GM18507 (cell line): Measurements from ENCODE around the gene CWC27.

Experiments used
- DNase-seq: peaks from one replicate; pipeline ENCODE4 v3.0.0; 2011; ENCODE audit warnings: low read depth; ENCODE audit not compliant: insufficient read length; ENCODE audit errors: extremely low spot score
- FAIRE-seq: peaks from 2 replicates; lab custom pipeline; 2011; peaks lifted over from hg19 to GRCh38; lab: Jason Lieb, UNC

Gene CWC27

DNA sequence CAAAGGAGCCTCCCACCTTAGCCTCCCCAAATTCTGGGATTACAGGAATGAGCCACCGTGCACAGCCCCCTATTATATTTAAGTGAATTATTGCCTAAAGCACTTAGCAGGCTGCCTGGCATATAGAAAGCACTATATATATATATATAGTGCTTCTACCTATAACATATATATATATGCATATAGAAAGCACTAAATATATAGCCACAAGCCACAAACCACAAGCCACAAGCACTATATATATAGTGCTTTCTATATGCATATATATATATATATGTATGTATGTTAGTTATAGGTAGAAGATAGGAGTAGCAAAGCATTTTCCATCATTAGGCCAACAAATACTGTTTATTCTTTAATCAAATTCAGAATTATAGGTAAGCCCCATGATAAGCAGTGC lies 185.8 kb downstream of the CWC27 start:
- FAIRE-seq (no peak), DNase-seq (no peak)

DNA sequence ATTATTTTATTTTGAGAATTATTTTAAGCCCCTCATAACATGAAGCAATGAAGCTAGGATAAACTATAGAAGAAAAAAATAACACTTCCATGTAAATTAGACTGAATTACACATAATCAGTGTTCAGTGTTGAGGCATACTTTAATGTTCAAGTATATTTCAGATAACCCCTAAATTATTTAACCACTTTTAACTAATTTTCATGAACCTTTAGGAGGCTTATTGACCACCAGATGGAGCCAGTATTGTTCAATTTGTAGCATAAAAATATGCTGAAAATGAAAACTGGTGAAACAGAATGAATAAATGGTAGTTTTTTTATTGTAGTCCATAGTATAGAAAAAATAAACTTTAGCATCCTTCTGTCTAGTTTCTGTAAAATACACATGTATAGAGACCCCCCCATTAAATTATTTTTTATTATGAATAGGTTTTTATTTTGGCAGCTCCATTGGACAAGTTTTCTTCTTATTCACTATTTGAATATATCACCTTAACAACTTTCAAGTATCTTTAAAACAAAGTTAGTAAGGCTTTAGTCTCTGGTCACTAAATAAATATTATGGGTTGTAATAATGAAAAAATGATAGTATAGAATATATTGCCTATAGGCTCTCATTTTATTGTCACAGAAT lies 190.1 kb downstream of the CWC27 start:
- DNase-seq = no peak
- peak; percentile 56 for FAIRE-seq

DNA sequence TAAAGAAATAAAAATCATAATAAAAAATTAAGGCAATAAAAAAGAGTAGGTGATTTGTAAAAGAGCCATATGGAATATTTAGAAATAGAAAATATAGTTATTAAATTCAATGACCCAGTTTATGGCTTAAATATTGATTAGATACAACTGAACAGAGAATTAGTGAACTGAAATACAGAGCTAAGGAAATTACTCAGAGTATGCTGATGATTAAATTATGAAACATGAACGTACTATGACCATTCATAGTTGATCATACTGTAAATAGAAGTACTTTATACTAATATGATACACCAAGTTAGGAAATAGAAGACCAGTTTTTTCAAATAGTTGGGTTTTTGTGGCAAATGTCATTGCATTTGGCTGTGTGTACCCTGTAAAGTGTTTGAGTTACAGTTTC lies 194.5 kb downstream of the CWC27 start:
- no peak for FAIRE-seq
- DNase-seq = no peak

DNA sequence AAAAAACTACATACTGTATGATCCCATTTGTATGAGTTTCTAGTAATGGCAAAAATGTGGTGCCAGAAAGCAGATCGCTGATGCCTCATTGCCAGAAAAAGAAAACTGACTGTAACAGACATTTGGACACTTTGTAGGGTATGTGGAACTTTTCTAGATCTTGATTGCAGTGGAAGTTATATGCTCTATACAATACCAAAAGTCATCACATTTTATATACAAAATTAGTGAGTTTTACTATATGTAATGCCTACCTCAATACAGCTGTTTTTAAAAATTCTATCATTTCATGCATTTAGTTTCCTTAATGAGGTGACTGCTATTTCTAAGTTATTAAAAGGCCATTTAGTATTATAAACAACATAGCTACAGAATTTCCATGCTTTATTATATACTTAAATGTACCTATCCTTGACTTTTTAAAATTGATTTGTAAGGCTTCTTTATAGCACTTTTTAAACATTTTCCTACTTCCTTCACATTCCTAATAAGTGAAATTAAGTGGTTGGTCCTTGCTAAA lies 199.9 kb downstream of the CWC27 start:
- no peak for FAIRE-seq
- DNase-seq = no peak

DNA sequence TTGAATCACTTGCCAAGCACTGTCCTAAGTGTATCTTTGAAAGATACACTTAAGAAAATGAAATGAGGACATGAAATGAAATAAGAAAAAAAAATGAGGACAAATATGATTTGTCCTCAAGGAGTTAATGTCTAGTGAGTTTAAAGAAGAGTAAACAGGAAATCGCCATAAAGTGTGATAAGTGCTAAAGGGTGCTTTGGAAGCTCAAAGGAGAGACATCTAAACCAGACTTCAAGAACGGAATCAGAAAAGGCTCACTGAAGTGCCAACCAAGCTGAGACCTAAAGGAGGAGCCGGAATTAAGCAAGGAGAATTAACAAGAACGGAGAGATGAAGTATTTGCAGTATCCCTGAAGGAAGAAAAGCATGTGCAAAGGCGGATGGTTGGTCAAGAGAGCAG lies 200.8 kb downstream of the CWC27 start:
- no peak for FAIRE-seq
- DNase-seq = no peak

DNA sequence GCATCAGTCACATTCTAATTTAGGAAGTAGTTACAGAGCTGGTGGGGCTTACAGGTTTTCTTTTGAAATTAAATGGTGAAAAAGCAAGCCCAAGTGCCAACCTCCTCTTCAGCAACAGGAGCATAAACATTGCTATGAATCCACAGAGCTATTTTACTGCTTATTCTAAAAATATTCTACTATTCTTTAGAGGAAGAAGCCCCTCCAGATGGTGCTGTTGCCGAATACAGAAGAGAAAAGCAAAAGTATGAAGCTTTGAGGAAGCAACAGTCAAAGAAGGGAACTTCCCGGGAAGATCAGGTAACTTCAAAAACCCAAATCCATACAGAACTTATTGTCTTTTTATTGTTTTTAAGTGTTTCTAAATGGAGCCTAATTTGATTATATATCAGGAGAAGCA lies 202.8 kb downstream of the CWC27 start:
- FAIRE-seq = no peak
- no peak for DNase-seq

DNA sequence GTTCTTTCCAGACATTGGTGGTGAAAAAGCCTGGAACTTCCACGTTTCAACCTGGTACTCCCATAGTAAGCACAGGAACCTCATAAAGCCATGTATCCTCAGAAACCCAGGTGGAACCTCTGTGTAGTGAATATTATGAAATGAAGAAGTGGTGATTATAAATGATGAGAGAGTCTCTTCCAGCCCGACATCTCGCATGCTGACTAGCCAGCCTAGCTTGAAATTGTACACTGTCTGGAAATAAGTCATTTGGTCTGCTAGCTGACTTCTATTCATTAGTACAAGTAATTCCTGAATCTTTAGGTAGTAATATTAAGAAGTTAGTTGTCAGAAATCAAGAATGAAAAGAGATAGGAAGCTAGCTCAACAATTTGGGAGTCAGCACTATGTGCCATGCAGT lies 203.3 kb downstream of the CWC27 start:
- no peak for FAIRE-seq
- no peak for DNase-seq

DNA sequence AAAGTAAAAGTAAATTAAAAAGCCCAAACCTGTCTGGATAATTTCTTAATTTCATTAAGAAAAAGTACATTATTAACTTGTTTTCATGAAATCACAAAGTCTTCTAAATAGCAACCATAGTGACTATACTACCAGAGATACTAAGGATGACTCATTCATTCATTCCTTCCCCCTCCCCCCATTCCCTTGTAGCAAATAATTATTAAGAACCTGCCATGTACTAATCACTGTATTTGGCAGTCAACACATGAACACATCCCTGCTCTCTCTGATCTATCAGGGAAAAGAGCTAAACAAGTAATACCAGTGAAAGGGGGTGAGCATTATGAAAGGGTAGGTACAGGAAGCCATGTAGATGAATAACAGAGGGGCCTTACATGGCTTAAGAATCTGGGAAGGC lies 203.9 kb downstream of the CWC27 start:
- FAIRE-seq = no peak
- DNase-seq = no peak

DNA sequence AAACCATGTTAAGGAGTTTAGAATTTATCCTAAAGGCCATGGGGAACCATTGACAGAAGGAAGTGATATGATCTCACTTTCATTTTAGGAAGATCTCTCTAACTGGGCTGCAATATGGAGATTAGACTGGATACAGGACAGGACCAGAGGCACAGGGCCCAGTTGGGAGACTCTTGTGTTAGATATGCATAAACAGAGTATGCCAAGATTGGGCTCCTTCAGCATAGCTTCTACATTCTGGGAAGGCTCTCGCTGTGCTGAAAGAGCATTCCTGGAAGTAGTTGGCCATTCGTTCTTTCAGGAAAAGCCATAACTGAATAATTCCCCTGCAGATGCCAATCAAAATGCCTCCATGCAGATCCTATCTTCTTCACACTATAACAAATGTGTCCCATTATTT lies 204.5 kb downstream of the CWC27 start:
- FAIRE-seq (no peak), DNase-seq (no peak)

DNA sequence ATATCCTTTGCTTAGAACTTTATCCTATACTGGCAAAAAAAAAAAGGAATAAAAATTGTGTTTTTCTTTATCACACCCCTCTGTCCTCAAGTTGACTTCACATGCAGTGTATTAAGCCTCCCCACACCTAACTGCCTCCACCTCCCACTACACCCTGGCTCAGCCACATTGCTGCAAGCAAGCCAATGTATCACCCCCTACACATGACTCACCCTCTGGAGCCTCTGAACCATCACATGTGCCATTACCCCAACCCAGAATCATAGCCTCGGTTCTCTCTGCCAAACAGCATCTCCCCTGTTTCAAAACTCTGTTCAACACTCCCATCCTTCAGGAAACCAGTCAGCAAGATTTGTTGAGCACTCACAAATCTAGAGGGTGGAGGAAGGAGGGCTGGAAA lies 209.0 kb downstream of the CWC27 start:
- DNase-seq = no peak
- no peak for FAIRE-seq

DNA sequence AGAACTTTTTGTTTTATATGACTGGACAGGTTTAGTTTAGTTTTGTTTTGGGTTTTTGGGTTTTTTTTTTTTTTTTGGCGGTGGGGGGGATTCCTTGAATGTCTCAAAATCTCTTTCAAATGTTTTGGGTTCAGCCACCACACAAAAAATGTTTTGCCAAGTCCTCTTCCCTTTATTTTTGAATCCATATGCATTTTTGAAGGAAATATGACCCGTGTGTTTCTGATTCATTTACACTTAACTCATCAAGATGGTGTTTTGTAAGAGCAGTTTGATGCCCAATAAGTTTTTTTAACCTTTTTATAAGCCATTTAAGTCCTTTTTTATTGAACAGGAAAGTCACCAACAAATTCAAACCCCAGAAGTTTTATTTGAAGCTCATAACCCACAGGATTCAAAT lies 209.8 kb downstream of the CWC27 start:
- FAIRE-seq (no peak), DNase-seq (no peak)

DNA sequence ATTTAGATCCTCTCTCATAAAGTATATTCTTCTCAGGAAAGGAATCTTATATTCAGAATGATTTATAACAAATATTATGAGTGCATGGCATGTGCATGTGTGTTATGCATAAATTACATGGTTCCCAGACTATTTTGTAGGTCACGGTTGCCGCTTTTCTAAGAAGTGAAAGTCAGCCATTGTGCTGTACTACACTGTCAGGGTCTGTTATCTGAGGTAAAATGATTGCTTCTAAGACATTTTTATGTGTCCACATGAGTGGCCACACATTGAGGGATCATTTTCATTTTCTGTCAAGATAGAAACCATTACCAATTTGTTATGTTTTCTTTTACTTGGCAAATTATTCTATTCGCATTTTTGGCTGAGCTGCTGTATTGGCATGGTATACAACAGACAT lies 210.8 kb downstream of the CWC27 start:
- FAIRE-seq (no peak), DNase-seq (no peak)

DNA sequence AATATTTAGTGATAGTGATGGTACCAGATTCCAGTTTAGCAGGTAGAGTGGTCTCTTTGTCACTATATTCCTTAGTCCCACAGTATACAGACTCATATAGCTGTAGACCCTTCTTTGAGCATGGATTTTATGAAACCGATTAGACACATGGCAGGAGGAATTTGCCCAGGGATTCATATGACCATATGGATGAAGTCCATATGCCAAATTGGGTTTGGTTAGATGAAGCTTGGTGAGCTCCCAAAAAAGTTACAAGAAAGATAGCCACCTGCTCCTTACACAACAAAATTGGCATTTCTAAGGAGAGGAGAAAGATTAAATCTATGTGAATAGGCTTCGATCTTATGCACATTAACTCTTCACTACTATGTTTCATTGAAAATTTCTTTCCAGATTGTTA lies 211.4 kb downstream of the CWC27 start:
- FAIRE-seq = no peak
- DNase-seq = no peak

DNA sequence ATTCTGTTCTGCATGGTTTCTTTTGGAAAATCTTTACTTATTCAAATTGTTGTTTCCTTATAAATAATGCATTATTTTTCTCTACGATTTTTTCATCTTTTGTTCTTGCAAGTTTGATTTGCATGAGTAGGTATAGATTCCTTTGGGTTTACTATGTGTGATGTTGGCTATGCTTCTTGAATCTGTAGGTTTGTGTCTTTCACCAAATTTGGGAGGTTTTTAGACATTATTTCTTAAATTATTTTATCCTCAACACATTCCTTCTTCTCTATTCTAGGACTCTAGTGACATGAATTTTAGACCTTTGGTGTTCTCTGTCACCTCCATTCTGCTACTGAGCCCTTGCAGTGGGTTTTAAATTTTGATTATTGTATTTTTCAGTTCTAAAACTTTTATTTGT lies 219.0 kb downstream of the CWC27 start:
- DNase-seq = no peak

DNA sequence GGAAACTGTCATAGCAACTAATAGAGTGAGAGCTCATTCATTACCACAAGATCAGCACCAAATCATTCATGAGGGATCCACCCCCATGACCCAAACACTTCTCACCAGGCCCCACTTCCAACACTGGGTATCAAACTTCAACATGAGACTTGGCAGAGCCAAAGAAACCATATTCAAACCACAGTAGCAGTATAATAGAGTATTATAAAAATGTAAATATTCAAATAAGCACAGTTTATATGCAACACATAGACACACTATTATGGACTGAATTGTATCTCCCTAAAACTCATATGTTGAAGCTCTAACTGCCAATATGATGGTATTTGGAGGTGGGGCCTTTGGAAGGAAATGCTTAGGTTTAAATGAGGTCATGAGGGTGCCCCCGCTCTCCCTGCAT lies 240.5 kb downstream of the CWC27 start:
- DNase-seq = no peak
- FAIRE-seq = no peak

More for the DNA sequence above, 219.0 kb downstream of the CWC27 start:
- no peak for FAIRE-seq

DNA sequence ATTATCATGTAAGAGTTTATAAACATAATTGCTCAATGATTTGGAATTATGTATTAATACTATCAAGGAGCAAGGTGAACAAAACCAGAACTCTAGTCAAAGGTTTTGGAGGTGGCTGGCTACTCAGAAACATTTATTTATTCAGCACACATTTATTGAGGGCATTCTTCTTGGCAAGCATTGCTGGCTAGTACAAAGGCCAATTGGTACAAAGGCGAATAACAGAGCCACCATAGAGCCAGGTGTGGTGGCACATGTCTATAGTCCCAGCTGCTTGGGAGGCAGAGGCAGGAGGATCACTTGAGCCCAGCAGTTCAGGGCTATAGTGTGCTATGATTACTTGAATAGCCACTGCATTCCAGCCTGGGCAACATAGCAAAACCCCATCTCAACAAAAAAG lies 242.1 kb downstream of the CWC27 start:
- DNase-seq = no peak
- FAIRE-seq = no peak

DNA sequence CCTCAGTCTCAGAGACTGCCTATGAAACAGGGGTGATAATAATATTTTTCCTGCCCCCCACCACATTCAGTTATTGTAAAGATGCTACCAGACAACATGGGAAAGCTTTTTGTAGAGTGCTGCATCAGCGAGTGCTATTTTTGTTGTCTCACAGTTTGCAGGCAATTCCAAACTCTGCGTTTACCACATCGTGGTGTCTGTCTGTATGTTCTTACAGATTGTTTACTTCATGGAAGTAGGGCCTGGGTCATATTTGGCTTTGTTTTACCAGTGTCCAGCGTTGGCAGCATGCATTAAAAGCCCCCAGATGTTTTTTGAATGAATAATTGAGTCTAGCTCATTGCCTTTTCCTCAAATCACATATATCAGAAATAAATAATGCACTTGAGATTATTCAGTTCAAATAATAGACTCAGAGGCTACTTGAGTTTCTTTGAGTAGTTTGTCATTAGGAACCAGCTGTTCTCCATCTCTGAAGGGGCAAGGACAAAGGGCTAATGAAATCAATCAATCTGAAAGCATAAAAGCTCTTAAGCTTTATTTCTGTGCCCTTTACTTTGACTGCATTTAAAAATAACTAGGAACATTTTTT lies 243.7 kb downstream of the CWC27 start:
- FAIRE-seq (no peak), DNase-seq (no peak)

DNA sequence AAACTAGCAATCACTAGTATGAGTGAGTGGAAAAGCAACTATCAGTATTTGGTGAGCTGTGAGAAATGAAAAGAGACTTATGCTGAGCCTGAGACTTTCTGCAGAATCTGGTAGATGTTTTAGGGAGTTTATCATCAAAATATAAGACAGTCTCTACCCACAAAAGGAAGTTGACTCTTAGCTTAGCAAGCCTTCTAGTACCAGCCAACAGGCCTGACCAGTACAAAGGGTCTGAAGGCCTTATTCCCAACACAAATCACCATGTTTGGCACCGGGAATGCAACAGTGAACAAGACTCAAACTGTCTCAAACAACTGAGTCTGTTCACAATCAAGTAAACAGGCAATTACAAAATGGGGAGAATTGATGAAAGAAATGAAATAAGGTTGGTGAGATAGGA lies 244.4 kb downstream of the CWC27 start:
- DNase-seq = no peak

DNA sequence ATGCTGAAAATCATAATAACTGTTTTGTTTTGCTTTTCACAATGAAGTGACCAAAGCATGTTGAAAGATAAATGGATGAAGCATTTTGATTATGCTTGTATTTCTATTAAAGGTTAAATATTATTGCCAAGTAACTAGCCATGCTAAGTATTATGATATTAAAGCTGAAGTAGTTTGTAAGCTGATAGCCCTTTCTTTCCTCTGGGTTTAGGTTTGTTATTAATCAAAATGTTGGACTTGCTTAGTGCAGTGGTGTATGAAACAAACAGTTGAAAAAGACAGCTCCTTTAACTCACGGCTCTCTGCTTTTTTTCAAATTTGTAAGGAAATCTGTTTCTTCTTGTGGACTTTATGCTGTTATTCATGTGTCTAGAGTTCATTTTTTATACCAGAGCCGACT lies 246.0 kb downstream of the CWC27 start:
- DNase-seq (no peak), FAIRE-seq (no peak)

More for the DNA sequence above, 244.4 kb downstream of the CWC27 start:
- FAIRE-seq = no peak

DNA sequence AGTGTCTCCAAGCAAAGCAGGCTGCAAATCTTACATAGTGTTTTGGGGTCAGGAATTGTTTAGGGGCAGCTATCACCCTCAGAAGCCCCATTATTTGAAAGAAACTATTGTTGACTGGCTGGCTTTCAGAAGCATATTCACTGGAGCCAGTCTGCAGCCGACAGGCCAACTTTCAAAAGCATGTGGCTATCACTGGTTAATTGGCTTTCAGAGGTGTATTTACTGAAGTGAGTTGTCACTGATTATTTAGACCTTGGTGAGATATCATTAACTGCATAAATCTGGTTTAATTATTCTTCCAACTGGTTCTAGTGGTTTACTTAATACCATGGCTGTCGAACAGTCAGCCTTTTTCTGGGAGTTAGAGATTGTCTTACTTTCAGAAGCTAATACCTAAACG lies 247.0 kb downstream of the CWC27 start:
- no peak for DNase-seq
- no peak for FAIRE-seq

DNA sequence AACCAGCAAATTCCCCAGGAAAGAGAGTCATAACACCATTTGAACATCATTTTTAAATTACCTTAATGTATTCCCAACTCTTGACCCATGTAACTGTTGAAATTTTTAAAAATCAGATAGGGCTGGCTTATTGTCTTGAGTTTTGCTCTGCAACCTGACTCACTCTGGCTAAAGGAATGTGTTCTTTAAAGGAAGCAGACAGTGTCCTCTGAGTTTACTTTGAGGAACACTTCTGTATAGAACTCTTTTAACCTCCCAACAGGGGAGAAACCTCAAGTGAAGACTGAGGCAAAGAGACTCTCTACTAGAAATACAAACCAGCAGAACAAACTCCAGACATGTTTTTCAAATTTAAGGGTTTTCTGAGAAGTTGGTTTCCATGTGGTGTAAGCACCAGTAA lies 248.9 kb downstream of the CWC27 start:
- FAIRE-seq (no peak), DNase-seq (no peak)

DNA sequence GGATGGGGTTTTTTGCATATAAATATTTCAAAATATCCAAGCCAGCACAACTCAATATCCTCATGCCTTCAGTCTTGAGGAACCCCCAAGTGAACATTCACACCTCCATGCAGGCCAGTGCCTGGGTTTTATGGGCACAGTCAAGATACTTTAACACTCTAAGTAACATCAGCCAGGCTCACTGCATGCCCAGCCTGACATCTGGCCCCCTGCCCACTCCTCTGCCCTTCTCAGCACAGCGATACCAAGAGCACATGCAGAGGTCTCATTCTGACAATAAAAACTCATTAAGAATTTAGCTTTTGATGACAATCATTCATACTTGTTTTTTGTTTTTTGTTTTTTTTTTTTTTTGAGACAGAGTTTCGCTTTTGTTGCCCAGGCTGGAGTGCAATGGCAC lies 250.0 kb downstream of the CWC27 start:
- FAIRE-seq = no peak

More for the DNA sequence above, 250.0 kb downstream of the CWC27 start:
- DNase-seq = no peak
